GM21367 (cell line): Measurements from ENCODE around the gene KLF11.

Experiments
- ATAC-seq: cut with Tn5 transposase; IDR thresholded peaks from one replicate; pipeline ENCODE4 v1.9.1; 2021; ENCODE audit not compliant: unreplicated experiment

The KLF11 gene

DNA sequence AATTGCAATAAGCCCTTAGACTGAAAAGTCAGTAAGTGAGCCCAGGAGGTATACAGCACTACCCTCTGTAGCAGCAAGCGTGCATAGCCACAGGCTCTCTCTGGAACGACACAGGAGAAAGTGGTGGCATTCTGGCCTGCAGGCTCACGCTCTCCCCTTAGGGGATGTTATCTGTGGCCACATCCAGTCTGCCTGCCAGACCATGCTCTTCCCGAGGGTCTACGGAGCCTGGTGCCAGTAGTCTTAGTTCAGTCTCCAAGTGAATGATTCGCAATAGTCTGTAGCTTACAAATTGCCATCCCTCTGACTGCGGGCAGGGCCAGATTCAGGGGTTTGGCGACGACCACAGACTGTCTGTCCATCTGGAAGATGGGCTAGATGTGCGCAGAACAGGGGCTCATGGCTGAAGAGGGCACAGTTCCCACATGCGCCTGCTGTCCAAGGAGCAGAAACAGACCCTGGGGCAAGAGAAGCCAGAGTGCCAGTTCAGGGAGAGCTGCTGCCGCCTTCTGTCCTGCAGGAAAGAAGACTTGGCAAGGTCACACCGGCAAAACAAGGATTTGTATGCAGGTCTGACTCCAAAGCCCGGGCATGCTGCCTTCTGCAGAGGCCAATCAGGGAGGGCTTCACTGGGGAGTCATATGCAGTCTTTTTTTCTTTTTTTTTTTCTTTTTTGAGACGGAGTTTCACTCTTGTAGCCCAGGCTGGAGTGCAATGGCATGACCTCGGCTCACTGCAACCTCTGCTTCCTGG lies 3.5 kb upstream of the KLF11 start:
- no peak for ATAC-seq

DNA sequence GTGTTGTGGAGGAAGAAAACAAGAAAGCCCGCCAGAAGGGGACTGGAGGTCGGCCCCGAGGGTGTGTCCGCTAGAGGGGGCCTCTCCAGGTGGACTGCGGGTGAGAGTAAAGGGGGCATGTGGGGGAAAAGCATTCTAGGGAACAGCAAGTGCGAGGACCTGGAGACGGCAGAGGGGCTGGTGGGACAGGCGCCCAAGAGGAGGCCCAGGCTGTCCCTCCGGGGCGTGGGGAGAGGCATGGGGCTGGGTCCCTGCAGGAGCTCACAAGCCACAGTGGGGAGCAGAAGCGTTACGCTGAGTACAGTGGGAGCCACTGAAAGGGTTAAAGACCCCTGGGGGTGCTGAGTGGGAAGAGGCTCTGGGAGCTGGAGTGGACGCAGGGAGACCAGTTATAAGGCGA lies 1.6 kb upstream of the KLF11 start:
- no peak for ATAC-seq

GRCh38 chr2:10042301-10043161 lies 819 bp upstream of the KLF11 start:
- ATAC-seq: no peak

DNA sequence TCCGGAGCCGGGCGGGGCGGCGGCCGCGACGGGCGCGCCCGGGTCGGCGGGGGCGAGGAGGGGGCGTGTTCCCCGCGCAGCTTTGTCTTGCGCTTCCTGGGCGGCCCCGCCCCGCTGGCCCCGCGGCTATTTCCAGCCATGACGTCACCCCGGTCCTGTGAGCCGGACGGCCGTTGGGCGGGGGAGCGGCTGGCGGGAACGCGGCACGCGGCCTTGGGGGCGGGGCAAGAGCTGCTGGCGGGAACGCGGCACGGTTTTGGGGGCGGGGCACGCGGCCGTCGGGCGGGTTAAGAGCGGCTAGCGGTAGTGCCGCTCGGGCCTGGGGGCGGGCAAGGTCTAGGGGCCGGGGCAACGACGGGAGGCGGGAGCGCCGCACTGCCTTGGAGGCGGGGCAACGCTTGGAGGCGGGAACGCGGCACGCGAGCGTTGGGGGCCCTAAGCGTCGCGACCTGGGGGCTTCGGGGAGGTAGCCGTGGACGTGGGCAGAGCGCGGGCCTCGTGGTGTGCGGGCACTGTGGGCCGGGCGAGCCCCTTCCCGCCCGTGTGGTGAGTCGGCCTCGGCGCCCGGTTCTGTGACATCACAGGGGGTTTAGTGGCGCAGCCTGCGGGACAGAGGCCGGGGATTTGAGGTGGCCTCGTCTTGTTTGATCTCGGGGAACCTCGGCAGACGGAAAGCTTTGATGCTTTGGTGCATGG lies 704 bp downstream of the KLF11 start:
- peak; percentile 48 for ATAC-seq

- ATAC-seq: no peak
These were observed 2.4 kb downstream of the KLF11 start for GRCh38 chr2:10045561-10046355.

DNA sequence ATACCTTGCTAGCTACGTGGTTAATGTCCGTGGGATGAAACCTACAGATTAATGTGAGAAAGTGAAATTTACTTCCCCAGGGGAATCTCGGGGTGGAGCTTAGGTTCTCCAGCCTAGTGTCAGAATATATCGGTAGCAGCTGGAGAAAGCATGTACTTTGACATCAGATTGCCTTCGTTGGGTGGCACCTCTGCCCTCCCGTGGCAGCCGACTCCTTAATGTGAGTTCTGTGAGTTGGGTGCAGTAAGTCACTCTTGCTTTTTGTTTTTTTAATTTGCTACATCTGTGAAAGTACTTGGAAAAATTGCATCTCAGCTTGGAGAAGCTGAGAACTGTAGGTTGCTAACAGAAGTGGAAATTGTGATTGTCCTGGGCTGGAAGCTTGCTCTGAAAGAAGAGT lies 3.6 kb downstream of the KLF11 start:
- ATAC-seq: no peak

- ATAC-seq: no peak
These were observed 4.5 kb downstream of the KLF11 start for GRCh38 chr2:10047616-10048500.

- no peak for ATAC-seq
These were observed 5.3 kb downstream of the KLF11 start for GRCh38 chr2:10048501-10049171.

- ATAC-seq: no peak
These were observed 8.9 kb downstream of the KLF11 start for GRCh38 chr2:10052216-10052615.

DNA sequence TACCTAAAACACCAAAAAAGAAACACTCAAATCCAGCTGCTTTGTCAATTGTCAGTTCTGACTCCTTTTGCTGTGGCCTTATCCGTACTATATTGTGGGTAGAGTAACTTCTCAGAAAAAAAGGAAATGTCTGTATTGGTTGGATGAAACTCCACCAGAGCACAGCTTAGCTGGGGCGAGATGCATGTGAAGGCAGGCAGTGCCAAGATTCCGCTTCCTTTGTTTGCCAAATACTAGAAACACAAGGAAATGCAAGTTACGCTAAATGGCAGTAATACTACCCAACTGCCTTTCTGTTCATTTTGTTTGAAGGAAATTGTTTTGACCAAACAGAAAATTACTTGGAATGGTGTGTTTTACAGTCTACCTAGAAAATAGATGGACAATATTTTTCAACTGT lies 10.0 kb downstream of the KLF11 start:
- ATAC-seq: no peak

GRCh38 chr2:10054424-10054823 lies 11.1 kb downstream of the KLF11 start:
- no peak for ATAC-seq

DNA sequence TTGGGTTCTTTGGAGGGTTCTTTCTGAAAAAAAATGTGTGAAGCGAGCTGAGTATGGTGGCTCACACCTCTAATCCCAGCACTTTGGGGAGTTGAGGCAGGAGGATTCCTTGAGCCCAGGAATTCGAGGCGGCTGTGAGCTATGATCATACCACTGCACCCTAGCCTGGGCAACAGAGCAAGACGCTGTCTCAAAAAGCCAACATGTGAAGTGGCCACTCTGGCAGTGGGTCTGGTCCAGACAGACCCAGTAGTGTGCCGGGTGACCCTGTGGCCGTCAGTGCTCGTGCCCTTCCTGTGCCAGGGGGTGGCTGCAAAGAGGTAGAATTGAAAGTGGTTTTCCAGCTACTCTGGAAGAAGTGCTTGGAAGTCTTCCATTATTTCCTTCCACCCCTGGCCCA lies 11.6 kb downstream of the KLF11 start:
- no peak for ATAC-seq

DNA sequence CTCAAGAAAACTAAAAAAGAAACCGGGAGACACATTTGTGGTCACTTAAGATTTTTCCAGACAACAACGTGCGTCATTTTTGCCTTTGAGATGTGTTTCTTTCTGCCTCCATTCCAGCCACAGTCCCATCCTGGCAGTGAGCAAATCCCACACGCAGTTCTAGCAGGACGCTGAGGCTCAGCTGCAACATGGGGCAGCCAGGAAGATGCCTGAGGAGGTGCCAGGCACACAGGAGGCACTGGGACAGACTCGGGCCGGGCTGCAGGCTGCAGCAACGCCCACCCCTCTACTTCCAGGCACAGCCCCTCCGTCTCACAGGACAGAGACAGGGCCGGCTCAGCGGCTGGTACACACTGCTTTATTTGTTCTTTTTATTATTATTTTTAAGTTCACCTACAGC lies 13.1 kb downstream of the KLF11 start:
- no peak for ATAC-seq

GRCh38 chr2:10057231-10058107 lies 14.1 kb downstream of the KLF11 start:
- ATAC-seq: no peak

DNA sequence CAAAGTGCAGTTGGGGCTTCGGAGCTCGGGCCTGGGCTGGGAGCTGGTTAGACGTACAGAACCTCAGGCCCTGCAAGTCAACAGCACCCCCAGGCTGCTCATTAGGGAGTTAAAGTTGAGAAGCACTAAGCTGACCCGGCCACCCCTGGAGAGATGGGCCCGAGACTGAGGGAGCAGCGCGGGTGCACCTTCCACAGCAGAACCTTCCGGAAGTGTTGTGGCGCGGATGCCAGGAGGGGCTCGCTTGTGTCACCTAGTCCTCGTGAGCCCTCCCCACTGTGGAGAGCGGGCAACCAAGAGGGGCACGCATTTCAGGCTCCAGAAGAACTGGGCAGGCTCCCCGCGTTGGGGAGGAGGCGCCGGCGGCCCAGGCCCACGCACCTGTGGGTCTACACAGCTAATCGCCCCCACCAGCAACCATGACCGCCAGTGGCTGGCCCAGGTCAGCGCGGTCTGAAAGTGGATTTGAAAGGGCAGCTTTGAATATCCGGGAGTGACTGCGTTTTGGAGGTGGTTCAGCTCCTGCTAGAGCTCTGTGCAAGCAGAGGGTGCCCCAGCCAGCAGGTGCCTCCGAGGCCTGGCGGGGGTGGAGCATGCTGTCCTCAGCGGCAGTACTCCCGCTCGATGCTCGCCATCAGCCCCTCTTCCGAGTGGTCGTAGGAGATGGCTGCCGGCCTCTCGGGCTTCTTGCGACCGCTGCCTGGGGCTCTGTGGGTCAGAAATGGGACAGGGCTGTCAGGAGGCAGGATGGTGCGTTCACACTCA lies 15.1 kb downstream of the KLF11 start:
- no peak for ATAC-seq

- no peak for ATAC-seq
These were observed 15.6 kb downstream of the KLF11 start for GRCh38 chr2:10059016-10059351.

GRCh38 chr2:10059552-10060335 lies 16.4 kb downstream of the KLF11 start:
- ATAC-seq: no peak
